ENCODE results near the gene GTF3C5. TPM values are rescaled to one million over a fixed set of nuclear protein-coding genes. Genes with fewer than 3 reads are reported as not detected.

Gene GTF3C5
- total and polyA plus RNA-seq, 2 of the 4 experiments (the other 2 are of a cell fraction): 49.1 to 52.3 TPM

GRCh38 chr9:133101356-133102189 lies 70.8 kb downstream of the GTF3C5 start:
- Histone ChIP-seq H3K4me2 (ENCODE audit: low read depth, low read length) (no peak overlapping the region), H3K36me3 (ENCODE audit: control insufficient read depth, insufficient read depth, low read length) (peaks cover 65% of the 10 kb centered on the region), H2AK5ac (ENCODE audit: low read depth, low read length) (no peak overlapping the region), H3K27me3 (ENCODE audit: control insufficient read depth, insufficient read depth, low read length) (no peaks in the 10 kb centered on the region), H3K56ac (ENCODE audit: extremely low read depth, insufficient read depth, low read length) (no peak overlapping the region), H3K4me1 (ENCODE audit: control insufficient read depth, insufficient read depth, low read length) (no peaks in the 10 kb centered on the region), H2BK120ac (ENCODE audit: low read depth, low read length) (no peak overlapping the region), H3K9me1 (ENCODE audit: insufficient read depth, low read length) (no peaks in the 10 kb centered on the region), H4K91ac (ENCODE audit: insufficient read depth, low read depth, low read length) (no peak overlapping the region), H3K9me3 (ENCODE audit: control insufficient read depth, insufficient read depth, low read length) (peaks cover 3% of the 10 kb centered on the region; the same call in 1 of the 2 replicates), H2BK5ac (ENCODE audit: low read depth, low read length, poor library complexity, severe bottlenecking) (no peak overlapping the region), H3K4ac (ENCODE audit: low read depth, low read length) (no peak overlapping the region), H3K79me1 (ENCODE audit: low read depth in 1 of 2, low read length in 2 of 2) (no peaks in the 10 kb centered on the region; a peak in 1 of 4 replicates), H2AFZ (replicated peaks; ENCODE audit: low read length, poor library complexity) (no peak overlapping the region), H3K18ac (ENCODE audit: low read depth, low read length) (no peak overlapping the region), H3K23ac (ENCODE audit: low read depth, low read length) (no peak overlapping the region), H2BK15ac (ENCODE audit: low read depth, low read length) (no peak overlapping the region), H3K14ac (replicated peaks; ENCODE audit: low read depth, low read length) (no peak overlapping the region), H2BK20ac (ENCODE audit: low read depth, low read length) (no peak overlapping the region), H4K20me1 (ENCODE audit: insufficient read depth, low read length) (peaks cover 7% of the 10 kb centered on the region; the same call in 1 of the 2 replicates), H2AK9ac (replicated peaks; ENCODE audit: low read depth, low read length, poor library complexity) (no peak overlapping the region), H4K8ac (ENCODE audit: low read depth in 2 of 2, low read length in 2 of 2) (no peak overlapping the region), H3K4me3 (ENCODE audit: insufficient read depth, low read depth, low read length) (no peak overlapping the region), H3K9ac (ENCODE audit: low read depth, low read length) (no peak overlapping the region), H4K5ac (ENCODE audit: low read depth, low read length) (no peak overlapping the region), H3K27ac (ENCODE audit: insufficient read depth, low read length) (no peak overlapping the region)
- ChIA-PET POLR2A (ENCODE audit: unreplicated experiment) (no interaction called here), CTCF (interaction anchor here (1.5 kb wide), 1 partner anchor 43 kb away, joined by 7 read pairs; no protein-coding TSS in a partner anchor)
- intact Hi-C loops (cut with micrococcal nuclease) (loop anchor here (2.0 kb wide), 1 partner anchor 79 kb away; no protein-coding TSS in a partner anchor), dilution Hi-C loops (cut with HindIII; ENCODE audit: low sequenced_read_pairs, unreplicated experiment) (no loop called here), in situ Hi-C loops (cut with MboI; ENCODE audit: low sequenced_read_pairs) (no loop called here)
- WGBS, 2 experiments (ENCODE audit: extremely low coverage in 2 of 2, insufficient read length in 1 of 2): 98% methylated on average over 16 of the region's 32 CpGs; no CpG with 5 or more reads in 1 of the 2 experiments
- ATAC-seq (ENCODE audit: low read depth) (no peak), DNase-seq (no peak)
- no TSS peak for BruUV-seq (replicated peaks)
- TF ChIP-seq POLR2A (IDR thresholded peaks at IDR 0.05; ENCODE audit: low read depth, low read length) (no peak), USF2 (IDR thresholded peaks at IDR 0.05; ENCODE audit: low read depth, low read length) (no peak), MAZ (IDR thresholded peaks at IDR 0.05; ENCODE audit: borderline replicate concordance, low read depth, low read length) (no peak), SMC3 (IDR thresholded peaks at IDR 0.05; ENCODE audit: low read depth, low read length) (no peak), ELK1 (IDR thresholded peaks at IDR 0.05; ENCODE audit: borderline replicate concordance, low read depth, low read length) (no peak), NFE2L2 (IDR thresholded peaks at IDR 0.05; ENCODE audit: low read depth, low read length) (no peak), MXI1 (IDR thresholded peaks at IDR 0.05; ENCODE audit: borderline replicate concordance, low read depth, low read length) (no peak), CEBPB (IDR thresholded peaks at IDR 0.05; ENCODE audit: low read depth, low read length) (no peak), MAFK (IDR thresholded peaks at IDR 0.05; ENCODE audit: low read depth, low read length) (no peak), RAD21 (IDR thresholded peaks at IDR 0.05; ENCODE audit: low read length) (no peak), FOS (IDR thresholded peaks at IDR 0.05; ENCODE audit: low read depth, low read length) (no peak), CHD1 (IDR thresholded peaks at IDR 0.05; ENCODE audit: low read depth, low read length) (no peak), BHLHE40 (IDR thresholded peaks at IDR 0.05; ENCODE audit: low read depth, low read length) (no peak), RCOR1 (IDR thresholded peaks at IDR 0.05; ENCODE audit: insufficient replicate concordance, low read length) (no peak), CTCF (conservative IDR thresholded peaks at IDR 0.05; ENCODE audit: low read depth, low read length) (no peak)
